A549 (cell line): Measurements from ENCODE around the gene TRAK2. TPM values are rescaled to one million over a fixed set of nuclear protein-coding genes. Genes with fewer than 3 reads are reported as not detected.

ENCODE experiments used
- ATAC-seq, 2 experiments: fragments of 200-7000 bp in 1 of 2; fragments of >200 bp in 1 of 2; cut with Nextera tagmentation in 1 of 2; cut with Tn5 transposase in 1 of 2; 3 replicates each; pipeline versions ENCODE4 v1.8.0 to v1.9.1; 2018 to 2020; ENCODE audit warnings: mild to moderate bottlenecking in 1 of 2, moderate library complexity in 1 of 2
- CTCF ChIA-PET: fragments of 300-600 bp; sonication (Branson Sonifier 250); formaldehyde crosslinking; extraction: SDS; loops from one replicate; lab custom pipeline; 2021; ENCODE audit warnings: antibody characterized with exemption, inconsistent platforms; lab: Yijun Ruan, JAX
- POLR2A ChIA-PET: fragments of 350-600 bp; formaldehyde crosslinking; extraction: SDS; loops from one replicate; lab custom pipeline; 2021; ENCODE audit warnings: antibody characterized with exemption, inconsistent platforms; lab: Yijun Ruan, JAX
- DNase-seq, 2 experiments: peaks; one replicate each; pipeline versions ENCODE4 v3.0.0 to v3.0.0-alpha.2; 2011 to 2016; ENCODE audit warnings: low read depth in 1 of 2, low spot score in 1 of 2
- FAIRE-seq: peaks from 2 replicates; lab custom pipeline; 2011; peaks lifted over from hg19 to GRCh38; lab: Jason Lieb, UNC
- H3K27ac ChIP-seq, 2 experiments: fragments of >200 bp; sonication (Bioruptor Twin); formaldehyde crosslinking; 3 replicates each; pipeline ENCODE4 v1.5.1; 2016 to 2017
- H3K4me1 ChIP-seq: fragments of >200 bp; sonication (Bioruptor Twin); formaldehyde crosslinking; 3 replicates; pipeline ENCODE4 v1.6.1; 2016
- H3K4me2 ChIP-seq: fragments of >200 bp; sonication (Bioruptor Twin); formaldehyde crosslinking; 3 replicates; pipeline ENCODE4 v1.6.1; 2016
- H3K4me3 ChIP-seq: fragments of >200 bp; sonication (Bioruptor Twin); formaldehyde crosslinking; 3 replicates; pipeline ENCODE4 v1.5.1; 2016
- H3K9me3 ChIP-seq: fragments of >200 bp; sonication (Bioruptor Twin); formaldehyde crosslinking; 3 replicates; pipeline ENCODE4 v1.6.1; 2016
- BHLHE40 ChIP-seq: IDR thresholded peaks from 2 replicates; pipeline ENCODE4 v1.6.1; 2012; ENCODE audit warnings: low read depth, low read length, inconsistent platforms
- CBX8 ChIP-seq: fragments of 200-600 bp; sonication (generic); IDR thresholded peaks from 2 replicates; pipeline ENCODE4 v1.6.1; 2016
- CHD2 ChIP-seq: fragments of 150-350 bp; IDR thresholded peaks from 2 replicates; pipeline ENCODE4 v1.6.1; 2014; ENCODE audit warnings: low read length; ENCODE audit not compliant: partially characterized antibody
- CHD4 ChIP-seq: fragments of 200-600 bp; sonication (generic); IDR thresholded peaks from 2 replicates; pipeline ENCODE4 v1.6.1; 2016; ENCODE audit warnings: antibody characterized with exemption, mild to moderate bottlenecking, borderline replicate concordance
- ESRRA ChIP-seq: fragments of 150-350 bp; IDR thresholded peaks from 2 replicates; pipeline ENCODE4 v1.6.1; 2014; ENCODE audit warnings: mild to moderate bottlenecking, low read length, borderline replicate concordance
- FOXS1 ChIP-seq: fragments of 250-450 bp; sonication (Bioruptor Pico); IDR thresholded peaks from 2 replicates; pipeline ENCODE4 v1.5.0; 2020; ENCODE audit warnings: mild to moderate bottlenecking, moderate library complexity
- GATA3 ChIP-seq: IDR thresholded peaks from 2 replicates; pipeline ENCODE4 v1.6.1; 2012; ENCODE audit warnings: borderline replicate concordance
- HOXB13 ChIP-seq: fragments of 250-450 bp; sonication (Bioruptor Pico); IDR thresholded peaks from 2 replicates; pipeline ENCODE4 v1.5.0; 2020; ENCODE audit warnings: low read depth, mild to moderate bottlenecking, moderate library complexity
- JUN ChIP-seq, 2 experiments: fragments of >200 bp; sonication (Bioruptor Twin); formaldehyde crosslinking; IDR thresholded peaks; 2 replicates in 1 of 2; 3 replicates in 1 of 2; pipeline ENCODE4 v1.6.1; 2016 to 2017
- MAFK ChIP-seq: fragments of 450-650 bp; IDR thresholded peaks from 2 replicates; pipeline ENCODE4 v1.6.1; 2014; ENCODE audit not compliant: partially characterized antibody
- MYC ChIP-seq: IDR thresholded peaks from 2 replicates; pipeline ENCODE4 v1.6.1; 2012; ENCODE audit warnings: mild to moderate bottlenecking, inconsistent platforms, low read length, improper control_type of control experiment, borderline replicate concordance
- RNF2 ChIP-seq: fragments of 200-600 bp; sonication (generic); IDR thresholded peaks from 2 replicates; pipeline ENCODE4 v1.6.1; 2016; ENCODE audit warnings: low read depth, mild to moderate bottlenecking, antibody characterized with exemption, moderate library complexity, borderline replicate concordance
- SREBF2 ChIP-seq: fragments of 450-650 bp; IDR thresholded peaks from 2 replicates; pipeline ENCODE4 v1.6.1; 2014; ENCODE audit warnings: mild to moderate bottlenecking, moderate library complexity
- ZC3H11A ChIP-seq: fragments of 450-650 bp; IDR thresholded peaks from 2 replicates; pipeline ENCODE4 v1.6.1; 2014; ENCODE audit warnings: antibody characterized with exemption, mild to moderate bottlenecking
- WGBS: methylation state at CpG from one replicate; pipeline ENCODE4 v1.1.6; 2017; ENCODE audit errors: missing lambda C conversion rate; 5-methylcytosine and 5-hydroxymethylcytosine counted together
- polyA plus RNA-seq, 4 experiments: library from polyadenylated mRNA; depleted of rRNA in 3 of 4; stranded (reverse); fragments of >200 nt; fragmentation: RNase III in 1 of 4; extraction: RNeasy Plus Mini Kit Qiagen cat#74134 plus additional on column Dnase treatment in 1 of 4; gene quantifications; 2 replicates in 3 of 4; 3 replicates in 1 of 4; pipeline ENCODE4 v1.2.3, GENCODE V29; 2011 to 2017
- TF ChIP-seq, protein P1 (sequence below): fragments of >200 bp; sonication (Bioruptor Twin); formaldehyde crosslinking; IDR thresholded peaks from 3 replicates; pipeline ENCODE4 v1.6.1; 2016
- TF ChIP-seq, protein P2 (sequence below): IDR thresholded peaks from 2 replicates; pipeline ENCODE4 v1.6.1; 2012; ENCODE audit warnings: low read depth, borderline replicate concordance
- TF ChIP-seq, protein P3 (sequence below): IDR thresholded peaks from 2 replicates; pipeline ENCODE4 v1.6.1; 2012
- TF ChIP-seq, protein P4 (sequence below): IDR thresholded peaks from 2 replicates; pipeline ENCODE4 v1.6.1; 2012
- TF ChIP-seq, protein P5 (sequence below): fragments of 250-450 bp; sonication (Bioruptor Pico); IDR thresholded peaks from 2 replicates; pipeline ENCODE4 v1.5.0; 2021; ENCODE audit warnings: mild to moderate bottlenecking, moderate library complexity, borderline replicate concordance
- TF ChIP-seq, protein P6 (sequence below): fragments of 150-350 bp; IDR thresholded peaks from 2 replicates; pipeline ENCODE4 v1.6.1; 2014; ENCODE audit warnings: low read depth, mild to moderate bottlenecking, low read length
- TF ChIP-seq, protein P7 (sequence below): fragments of 250-450 bp; sonication (Bioruptor Pico); IDR thresholded peaks from 2 replicates; pipeline ENCODE4 v1.5.0; 2020; ENCODE audit warnings: low read depth, mild to moderate bottlenecking, moderate library complexity

Gene TRAK2
- polyA plus RNA-seq, 2 of the 4 experiments (the other 2 are of a cell fraction), result 10.2 to 22.4 TPM

DNA sequence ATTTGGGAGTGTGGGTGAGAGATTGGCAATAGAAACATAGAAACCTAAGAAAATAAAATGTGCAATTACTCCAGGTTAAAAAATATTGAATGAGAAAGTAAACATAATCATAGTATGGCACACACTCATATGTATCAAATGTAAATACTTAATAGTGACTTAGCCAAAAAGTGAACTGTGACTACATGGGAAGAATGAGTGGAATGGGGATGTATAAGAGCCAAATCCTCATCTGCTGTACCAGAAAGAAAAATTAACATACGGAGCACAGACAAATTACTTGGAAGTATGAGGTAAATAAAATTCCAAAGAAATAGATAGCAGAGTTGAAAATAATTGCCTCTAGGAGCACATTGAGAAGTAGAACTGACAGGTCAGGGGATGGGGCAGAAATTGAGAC is 98.1 kb downstream of the TRAK2 start:
- DNase-seq (no peak), FAIRE-seq (no peak), ATAC-seq (no peak)
- CTCF ChIA-PET, result interaction anchor here (1.2 kb wide), 1 partner anchor 121 kb away, joined by 3 read pairs; no protein-coding TSS in a partner anchor
- Histone ChIP-seq H3K27ac (no peak overlapping the region), H3K4me1 (no peaks in the 10 kb centered on the region), H3K9me3 (no peaks in the 10 kb centered on the region), H3K4me3 (no peak overlapping the region), H3K4me2 (no peak overlapping the region)
- POLR2A ChIA-PET, result no interaction called here
- 90% methylated on average over 1 of the region's 1 CpG for WGBS
- TF ChIP-seq, protein P1, sequence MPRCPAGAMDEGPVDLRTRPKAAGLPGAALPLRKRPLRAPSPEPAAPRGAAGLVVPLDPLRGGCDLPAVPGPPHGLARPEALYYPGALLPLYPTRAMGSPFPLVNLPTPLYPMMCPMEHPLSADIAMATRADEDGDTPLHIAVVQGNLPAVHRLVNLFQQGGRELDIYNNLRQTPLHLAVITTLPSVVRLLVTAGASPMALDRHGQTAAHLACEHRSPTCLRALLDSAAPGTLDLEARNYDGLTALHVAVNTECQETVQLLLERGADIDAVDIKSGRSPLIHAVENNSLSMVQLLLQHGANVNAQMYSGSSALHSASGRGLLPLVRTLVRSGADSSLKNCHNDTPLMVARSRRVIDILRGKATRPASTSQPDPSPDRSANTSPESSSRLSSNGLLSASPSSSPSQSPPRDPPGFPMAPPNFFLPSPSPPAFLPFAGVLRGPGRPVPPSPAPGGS, result no peak
- TF ChIP-seq, all 56 proteins: peak for 0

DNA sequence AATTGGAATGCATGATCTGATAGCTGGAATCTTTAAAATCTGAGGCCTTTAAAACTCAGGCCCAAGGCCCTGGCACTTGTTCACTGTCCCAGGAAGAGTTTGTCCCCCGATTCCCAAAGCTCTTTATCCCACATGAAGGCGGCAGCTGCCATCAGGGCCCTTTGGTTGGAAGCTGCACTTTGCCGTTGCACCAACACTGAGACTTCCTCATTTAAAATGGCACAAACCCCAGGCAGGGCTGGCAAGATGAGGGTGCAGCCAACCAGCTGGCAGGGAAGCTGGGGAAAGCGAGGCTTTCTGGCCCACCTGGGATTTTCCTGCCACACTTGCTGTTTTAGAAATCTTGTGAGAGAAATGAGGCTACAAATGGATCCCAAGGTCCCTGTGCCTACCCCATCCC is 100.4 kb downstream of the TRAK2 start:
- FAIRE-seq (no peak), ATAC-seq (no peak), DNase-seq (no peak)
- CTCF ChIA-PET, result no interaction called here
- 73% methylated on average over 4 of the region's 4 CpGs for WGBS
- Histone ChIP-seq H3K9me3 (no peaks in the 10 kb centered on the region), H3K27ac (no peak overlapping the region), H3K4me3 (no peak overlapping the region)
- POLR2A ChIA-PET, result no interaction called here
- TF ChIP-seq MYC (no peak), CBX8 (no peak), ESRRA (no peak), ZC3H11A (no peak), SREBF2 (no peak), CHD4 (no peak), RNF2 (no peak)
- TF ChIP-seq, protein P2, sequence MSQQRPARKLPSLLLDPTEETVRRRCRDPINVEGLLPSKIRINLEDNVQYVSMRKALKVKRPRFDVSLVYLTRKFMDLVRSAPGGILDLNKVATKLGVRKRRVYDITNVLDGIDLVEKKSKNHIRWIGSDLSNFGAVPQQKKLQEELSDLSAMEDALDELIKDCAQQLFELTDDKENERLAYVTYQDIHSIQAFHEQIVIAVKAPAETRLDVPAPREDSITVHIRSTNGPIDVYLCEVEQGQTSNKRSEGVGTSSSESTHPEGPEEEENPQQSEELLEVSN, result no peak
- TF ChIP-seq, protein P3, sequence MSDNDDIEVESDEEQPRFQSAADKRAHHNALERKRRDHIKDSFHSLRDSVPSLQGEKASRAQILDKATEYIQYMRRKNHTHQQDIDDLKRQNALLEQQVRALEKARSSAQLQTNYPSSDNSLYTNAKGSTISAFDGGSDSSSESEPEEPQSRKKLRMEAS, result no peak
- TF ChIP-seq, protein P4, sequence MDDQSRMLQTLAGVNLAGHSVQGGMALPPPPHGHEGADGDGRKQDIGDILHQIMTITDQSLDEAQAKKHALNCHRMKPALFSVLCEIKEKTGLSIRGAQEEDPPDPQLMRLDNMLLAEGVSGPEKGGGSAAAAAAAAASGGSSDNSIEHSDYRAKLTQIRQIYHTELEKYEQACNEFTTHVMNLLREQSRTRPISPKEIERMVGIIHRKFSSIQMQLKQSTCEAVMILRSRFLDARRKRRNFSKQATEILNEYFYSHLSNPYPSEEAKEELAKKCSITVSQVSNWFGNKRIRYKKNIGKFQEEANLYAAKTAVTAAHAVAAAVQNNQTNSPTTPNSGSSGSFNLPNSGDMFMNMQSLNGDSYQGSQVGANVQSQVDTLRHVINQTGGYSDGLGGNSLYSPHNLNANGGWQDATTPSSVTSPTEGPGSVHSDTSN, result no peak
- TF ChIP-seq, protein P5, sequence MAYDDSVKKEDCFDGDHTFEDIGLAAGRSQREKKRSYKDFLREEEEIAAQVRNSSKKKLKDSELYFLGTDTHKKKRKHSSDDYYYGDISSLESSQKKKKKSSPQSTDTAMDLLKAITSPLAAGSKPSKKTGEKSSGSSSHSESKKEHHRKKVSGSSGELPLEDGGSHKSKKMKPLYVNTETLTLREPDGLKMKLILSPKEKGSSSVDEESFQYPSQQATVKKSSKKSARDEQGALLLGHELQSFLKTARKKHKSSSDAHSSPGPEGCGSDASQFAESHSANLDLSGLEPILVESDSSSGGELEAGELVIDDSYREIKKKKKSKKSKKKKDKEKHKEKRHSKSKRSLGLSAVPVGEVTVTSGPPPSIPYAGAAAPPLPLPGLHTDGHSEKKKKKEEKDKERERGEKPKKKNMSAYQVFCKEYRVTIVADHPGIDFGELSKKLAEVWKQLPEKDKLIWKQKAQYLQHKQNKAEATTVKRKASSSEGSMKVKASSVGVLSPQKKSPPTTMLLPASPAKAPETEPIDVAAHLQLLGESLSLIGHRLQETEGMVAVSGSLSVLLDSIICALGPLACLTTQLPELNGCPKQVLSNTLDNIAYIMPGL (CRISPR knock-in tag), result no peak
- TF ChIP-seq, protein P6, sequence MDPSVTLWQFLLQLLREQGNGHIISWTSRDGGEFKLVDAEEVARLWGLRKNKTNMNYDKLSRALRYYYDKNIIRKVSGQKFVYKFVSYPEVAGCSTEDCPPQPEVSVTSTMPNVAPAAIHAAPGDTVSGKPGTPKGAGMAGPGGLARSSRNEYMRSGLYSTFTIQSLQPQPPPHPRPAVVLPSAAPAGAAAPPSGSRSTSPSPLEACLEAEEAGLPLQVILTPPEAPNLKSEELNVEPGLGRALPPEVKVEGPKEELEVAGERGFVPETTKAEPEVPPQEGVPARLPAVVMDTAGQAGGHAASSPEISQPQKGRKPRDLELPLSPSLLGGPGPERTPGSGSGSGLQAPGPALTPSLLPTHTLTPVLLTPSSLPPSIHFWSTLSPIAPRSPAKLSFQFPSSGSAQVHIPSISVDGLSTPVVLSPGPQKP, result no peak
- TF ChIP-seq, all 56 proteins: peak for 0
- H3K4me2 ChIP-seq, result no peak overlapping the region
- no peaks in the 10 kb centered on the region for H3K4me1 ChIP-seq

DNA sequence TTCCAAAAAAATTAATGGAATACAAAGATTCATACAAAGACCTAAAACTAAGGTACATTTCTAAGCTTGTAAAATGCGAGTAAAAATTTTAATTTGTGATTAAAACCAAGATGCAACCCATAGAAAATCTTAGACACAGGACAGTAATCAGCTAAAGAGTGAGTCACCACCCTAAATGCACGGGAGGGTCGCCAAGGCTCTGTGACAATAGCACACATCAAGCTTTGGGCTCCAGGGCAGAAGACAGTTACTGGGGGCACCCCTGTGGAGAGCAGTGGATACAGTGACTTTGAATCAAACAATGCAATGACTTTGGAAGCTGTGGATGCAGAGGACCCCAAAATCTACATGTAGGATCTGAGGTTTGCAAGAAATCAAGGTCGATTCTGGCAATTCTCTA is 101.7 kb downstream of the TRAK2 start:
- ChIA-PET CTCF (interaction anchor here (0.7 kb wide), 1 partner anchor 15 kb away, joined by 3 read pairs; no protein-coding TSS in a partner anchor), POLR2A (no interaction called here)
- Histone ChIP-seq H3K4me1 (no peaks in the 10 kb centered on the region), H3K4me2 (no peak overlapping the region), H3K27ac (no peak overlapping the region), H3K9me3 (no peaks in the 10 kb centered on the region), H3K4me3 (no peak overlapping the region)
- FAIRE-seq (no peak), ATAC-seq (no peak), DNase-seq (no peak)
- WGBS, result 24% methylated on average over 4 of the region's 4 CpGs
- TF ChIP-seq, protein P3, result no peak
- no peak for TF ChIP-seq MAFK
- no peak for TF ChIP-seq CHD2
- no peak for TF ChIP-seq RNF2
- TF ChIP-seq ESRRA, result no peak
- no peak for TF ChIP-seq FOXS1 (CRISPR knock-in tag)
- TF ChIP-seq CHD4, result no peak
- TF ChIP-seq, protein P7, sequence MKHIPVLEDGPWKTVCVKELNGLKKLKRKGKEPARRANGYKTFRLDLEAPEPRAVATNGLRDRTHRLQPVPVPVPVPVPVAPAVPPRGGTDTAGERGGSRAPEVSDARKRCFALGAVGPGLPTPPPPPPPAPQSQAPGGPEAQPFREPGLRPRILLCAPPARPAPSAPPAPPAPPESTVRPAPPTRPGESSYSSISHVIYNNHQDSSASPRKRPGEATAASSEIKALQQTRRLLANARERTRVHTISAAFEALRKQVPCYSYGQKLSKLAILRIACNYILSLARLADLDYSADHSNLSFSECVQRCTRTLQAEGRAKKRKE (CRISPR knock-in tag), result no peak
- no peak for TF ChIP-seq BHLHE40
- no peak for TF ChIP-seq JUN (IDR thresholded peaks at IDR 0.05)
- no peak for TF ChIP-seq HOXB13 (CRISPR knock-in tag)
- no peak for TF ChIP-seq GATA3
- TF ChIP-seq, protein P6, result no peak
- TF ChIP-seq, protein P1, result no peak
